ENCODE data around the gene AKAP8L.

Gene AKAP8L

DNA sequence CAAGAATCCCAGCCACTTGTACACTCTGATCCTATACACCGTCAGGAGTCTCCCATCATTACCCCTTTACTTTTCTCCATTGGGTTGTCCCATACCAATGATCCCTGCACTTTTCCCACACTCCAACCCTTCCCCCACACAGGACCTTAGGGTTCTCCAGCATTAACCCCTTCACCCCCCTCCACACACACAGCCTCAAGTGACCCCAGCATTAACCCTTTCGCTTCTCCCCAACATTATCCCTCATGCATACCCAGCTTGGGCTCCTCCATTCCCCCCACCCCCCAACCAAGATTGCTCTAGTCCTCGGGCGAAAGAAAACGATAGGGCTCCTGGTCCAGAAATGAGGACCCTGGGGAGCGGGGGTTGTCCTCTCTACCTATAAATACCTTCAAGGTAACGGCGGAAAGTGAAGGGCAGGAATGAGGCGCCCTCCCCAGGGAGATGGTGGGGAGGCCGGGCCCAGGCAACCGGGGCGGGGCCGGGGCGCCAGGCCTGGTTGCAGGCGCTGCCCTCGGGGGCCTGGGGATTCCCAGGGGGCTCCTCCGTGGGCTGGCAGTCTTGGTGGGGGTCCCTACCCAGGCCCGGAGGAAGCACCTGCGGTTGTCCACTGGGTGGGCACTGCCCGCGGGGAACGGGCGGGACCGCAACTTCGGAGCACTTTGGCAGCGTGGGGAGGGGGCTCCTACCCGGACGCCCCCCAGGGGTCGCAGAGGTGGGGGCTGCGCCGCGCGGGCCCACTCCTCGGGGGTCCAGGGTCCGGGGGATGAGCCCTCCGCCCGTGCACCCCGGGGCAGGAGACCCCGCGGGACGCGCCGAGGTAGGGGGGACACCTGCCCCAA lies 30.2 kb upstream of the AKAP8L start:
- FAIRE-seq, result no peak

DNA sequence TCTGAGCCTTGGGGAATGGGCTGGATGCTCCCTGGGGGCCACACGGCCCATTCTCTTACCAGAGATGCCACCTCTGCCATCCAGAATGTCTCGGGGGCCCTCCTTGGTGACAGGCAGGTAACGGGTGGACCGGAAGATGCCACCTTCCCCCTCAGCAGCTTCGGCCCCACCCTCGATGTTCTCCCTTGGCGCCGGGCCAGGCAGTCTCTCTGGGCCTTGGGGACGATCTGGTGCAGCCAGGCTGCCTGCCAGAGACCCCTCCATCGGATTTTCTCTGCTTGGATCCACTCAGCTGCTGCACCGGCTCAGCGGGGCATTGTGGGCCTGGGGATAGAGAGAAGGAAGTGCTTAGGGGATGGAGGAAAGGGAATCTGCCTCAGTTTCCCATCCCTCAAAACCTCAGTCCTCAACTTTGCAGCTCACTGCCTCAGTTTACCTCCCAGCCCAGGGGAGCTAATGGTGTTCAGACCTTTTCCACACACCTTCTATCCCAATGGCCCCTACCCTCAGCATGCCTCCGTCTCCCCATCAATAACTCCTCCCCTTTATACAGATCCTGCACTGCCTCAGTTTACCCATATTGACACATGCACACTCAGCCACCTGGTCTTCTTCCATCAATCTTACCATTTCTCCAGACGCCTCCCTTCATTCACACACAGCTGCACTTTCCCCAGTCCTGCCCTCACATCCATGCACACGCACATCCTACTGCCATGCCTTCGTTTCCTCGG lies 29.4 kb upstream of the AKAP8L start:
- no peak for FAIRE-seq

DNA sequence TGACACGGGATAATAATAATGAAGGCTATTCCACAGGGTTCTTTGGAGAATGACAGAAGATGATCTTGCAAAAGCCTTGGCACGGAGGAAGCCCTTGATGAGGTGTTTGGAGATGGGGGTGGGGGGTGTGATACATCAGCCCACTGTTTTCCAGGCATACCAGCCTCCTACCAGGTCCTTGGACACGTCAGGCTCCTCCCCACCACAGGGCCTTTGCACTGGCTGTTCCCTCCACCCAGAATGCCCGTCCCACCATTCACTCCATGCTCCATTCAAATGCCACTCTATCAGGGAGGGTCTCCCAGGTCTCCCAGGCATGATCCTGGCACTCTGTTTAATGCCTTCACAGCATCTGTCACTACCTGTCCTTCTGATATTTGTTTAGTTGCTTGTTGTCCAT lies 28.3 kb upstream of the AKAP8L start:
- FAIRE-seq, result no peak

DNA sequence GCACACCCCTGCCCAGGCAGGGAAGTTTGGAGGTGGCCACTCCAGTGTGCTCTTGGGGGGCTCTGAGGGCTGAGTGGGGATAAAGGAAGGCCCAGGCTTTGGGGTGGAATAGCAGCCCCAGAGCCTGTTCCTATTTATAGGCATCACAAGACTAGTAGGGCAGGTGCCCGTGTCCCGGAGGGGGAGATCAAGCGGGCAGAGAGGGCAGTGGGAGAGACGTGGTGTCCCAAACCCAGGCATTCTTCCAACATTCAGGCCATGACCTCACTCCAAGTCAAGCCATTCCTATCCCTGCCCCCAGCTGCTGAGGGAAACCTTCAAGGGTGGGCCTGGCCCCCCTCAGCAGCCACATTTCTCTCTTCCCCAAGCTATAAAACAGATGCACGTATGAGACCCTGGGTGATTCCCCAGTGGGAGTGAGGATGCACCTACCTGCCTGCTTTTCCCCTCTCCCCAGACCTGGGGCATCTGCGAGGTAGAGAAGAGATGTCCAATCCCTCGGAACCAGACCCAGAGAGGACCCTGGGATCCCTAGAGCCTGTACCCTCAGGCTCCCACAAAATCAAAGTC lies 27.1 kb upstream of the AKAP8L start:
- FAIRE-seq, result no peak

DNA sequence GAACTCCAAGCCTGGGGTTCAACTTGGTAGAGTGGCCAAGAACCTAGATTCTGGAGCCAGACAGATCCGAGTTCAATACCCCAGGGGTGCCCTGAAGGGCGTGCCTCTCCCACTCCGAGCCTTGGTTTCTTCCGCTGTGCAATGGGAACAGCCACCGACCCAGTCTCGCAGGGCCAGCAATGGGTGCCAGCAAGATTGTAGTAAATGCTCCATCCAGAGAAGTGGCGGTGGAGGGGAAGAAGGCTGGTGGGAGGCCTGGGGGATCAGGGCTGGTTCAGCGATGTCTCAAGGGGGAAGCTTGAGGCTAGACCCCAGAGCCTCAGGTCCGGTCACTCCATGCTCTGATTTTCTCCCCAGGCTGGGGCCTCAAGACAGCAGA lies 26.4 kb upstream of the AKAP8L start:
- no peak for FAIRE-seq

DNA sequence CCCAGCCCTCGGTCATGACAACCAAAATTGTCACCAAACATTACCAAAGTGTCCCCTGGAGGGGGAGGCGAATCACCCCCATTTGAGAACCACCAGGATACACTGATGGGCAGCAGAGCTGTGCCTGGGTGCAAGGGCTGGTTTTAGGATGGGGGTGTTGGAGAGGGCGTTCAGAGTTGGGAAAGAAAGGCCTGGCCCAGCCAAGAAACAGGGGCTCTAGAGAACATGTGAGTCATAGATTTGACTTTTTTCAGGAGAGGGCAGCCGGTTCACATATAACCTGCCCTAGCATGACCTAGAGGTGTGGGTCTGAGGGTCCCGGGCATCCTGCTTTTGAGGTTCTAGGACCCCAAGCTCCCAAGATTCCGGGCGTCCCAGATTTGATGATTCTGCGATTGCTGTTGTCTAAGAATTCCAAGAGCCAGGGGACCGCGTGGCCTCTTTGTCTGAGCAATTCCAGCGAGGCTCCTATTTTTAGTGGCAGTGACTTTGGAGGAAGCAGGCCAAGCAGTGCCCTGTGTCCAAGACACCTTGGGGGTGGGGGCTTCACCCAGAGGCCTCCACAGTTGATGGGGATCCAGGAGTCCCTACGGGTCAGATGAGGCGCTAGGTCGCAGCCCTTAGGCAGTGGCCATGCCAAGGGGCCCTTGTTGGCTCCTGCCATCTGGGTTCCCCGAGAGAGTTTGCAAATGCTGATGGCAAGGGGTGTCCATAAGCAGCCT lies 25.9 kb upstream of the AKAP8L start:
- FAIRE-seq, result no peak

DNA sequence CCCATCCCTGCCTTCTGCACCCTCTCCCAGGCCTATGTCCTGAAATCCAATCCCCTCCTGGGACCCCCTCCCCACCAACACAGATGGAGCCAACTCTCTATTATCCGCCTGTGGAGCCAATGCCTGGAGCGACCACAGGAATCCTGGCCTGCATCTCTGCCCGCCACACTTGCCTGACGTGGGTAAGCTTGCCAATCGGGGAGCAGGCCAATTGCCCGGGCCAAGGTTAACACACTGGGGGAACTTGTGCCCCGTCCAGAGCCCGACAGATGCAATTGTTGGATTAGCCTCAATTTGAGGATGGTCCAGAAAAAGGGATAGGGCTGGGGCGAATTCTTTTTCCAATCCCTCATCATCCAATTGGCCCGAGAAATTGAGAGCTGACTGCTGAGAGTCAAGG lies 25.1 kb upstream of the AKAP8L start:
- no peak for FAIRE-seq

DNA sequence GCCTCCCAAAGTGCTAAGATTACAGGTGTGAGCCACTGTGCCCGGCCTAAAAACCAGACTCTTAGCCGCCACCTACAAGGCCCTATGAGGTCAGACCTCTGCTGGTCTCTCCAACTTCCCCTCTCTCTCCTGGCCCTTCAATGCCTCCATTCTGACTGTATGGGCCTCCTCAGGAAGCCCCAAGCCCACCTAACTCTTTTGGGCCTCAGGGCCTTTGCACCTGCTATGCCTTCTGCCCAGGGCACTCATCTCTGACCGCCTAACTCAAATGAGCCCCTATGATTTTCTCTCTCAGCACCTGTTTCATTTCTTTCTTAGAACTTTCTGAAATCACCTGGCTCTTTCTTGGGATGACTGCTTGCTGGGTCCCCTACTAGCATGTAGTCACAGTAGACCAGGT lies 24.5 kb upstream of the AKAP8L start:
- FAIRE-seq, result no peak

DNA sequence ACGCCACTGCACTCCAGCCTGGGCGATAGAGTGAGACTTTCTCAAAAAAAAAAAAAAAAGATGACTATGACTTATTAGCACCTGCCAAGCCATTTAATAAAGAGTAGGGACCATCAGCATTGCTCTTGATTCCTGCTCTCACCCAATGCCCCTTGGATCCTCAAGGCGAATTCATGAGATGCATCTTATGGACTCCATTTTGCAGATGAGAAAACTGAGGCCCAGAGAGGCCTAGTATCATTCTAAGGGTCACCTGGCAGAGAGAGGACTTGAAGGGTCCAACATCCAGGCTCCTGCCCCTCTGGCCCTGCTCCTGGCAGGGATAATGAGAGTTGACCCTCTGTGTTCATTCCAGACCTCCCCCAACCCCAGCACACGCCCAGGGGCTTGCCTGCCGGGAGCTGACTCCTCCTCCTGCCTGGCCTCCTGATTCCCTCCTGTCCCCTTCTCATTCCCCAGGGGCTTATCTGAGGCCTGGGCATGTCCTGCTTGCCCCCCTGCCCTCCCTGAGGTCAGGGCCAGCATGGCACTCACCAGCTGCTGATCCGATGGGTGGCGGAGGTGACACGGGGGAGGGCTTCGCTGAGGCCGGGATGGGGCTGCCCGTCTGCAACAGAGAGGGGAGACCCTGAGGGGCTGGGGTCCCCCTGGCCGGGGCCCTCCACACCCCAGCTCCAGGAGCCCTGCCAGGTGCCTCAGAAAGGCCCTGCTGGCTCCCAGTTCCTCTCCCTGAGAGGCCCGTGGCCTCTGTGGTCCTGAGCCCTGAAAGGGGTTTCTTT lies 23.5 kb upstream of the AKAP8L start:
- no peak for FAIRE-seq

DNA sequence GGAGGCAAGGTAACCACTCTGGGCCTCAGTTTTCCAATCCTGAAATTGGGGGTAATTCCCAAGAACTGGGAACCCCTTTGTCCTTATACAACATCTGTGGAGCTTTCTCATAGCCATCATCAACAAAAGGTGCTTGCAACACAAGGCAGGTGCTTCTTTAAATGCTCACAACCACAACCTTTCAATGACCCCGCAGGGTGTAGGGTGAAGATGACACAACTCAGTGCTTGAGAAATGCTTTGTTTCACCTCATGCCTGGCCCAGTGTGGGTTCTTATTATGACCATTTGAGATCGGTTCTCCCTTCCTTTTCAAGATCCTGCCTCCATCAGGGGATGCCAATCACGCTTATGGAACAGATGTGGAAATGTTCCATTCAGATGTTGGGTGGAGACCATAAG lies 22.5 kb upstream of the AKAP8L start:
- no peak for FAIRE-seq

DNA sequence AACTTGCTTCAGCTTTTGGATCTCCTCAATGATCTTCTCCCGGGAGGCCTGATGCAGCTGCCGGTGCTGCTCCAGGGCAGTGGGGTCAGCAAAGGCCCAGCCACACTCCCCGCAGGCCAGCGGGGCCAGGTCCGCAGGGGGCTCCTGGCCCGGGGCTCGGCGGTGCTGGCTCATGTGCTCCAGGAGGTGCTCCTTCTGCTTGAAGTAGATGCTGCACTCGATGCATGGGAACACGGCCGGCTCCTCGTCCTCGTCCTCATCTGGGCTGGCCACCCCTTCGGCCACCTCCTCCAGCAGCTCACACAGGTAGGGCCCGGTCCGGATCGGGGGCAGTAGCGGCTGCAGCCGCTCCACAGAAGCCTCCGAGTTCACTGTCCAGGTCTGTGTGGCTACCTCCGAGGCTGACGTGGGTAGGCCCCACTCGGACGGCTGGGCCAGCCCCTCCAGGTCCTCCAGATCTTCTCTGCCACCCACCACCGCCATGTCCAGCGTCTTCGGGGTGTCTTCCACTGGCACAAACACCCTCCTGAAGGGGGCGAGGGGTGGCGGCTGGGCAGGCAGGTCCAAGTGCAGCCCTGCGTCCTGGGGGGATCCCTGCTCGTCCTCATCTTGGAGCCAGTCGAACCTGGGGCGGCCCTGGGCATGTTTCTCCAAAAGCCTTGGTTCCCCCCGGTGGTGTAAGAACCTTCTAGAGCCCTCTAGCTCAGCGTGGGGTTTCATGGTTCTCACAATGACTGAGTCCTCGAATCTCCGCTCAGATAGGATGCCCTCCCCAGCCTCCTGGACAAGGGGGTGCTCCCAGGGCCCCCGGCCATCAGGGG lies 21.2 kb upstream of the AKAP8L start:
- no peak for FAIRE-seq

DNA sequence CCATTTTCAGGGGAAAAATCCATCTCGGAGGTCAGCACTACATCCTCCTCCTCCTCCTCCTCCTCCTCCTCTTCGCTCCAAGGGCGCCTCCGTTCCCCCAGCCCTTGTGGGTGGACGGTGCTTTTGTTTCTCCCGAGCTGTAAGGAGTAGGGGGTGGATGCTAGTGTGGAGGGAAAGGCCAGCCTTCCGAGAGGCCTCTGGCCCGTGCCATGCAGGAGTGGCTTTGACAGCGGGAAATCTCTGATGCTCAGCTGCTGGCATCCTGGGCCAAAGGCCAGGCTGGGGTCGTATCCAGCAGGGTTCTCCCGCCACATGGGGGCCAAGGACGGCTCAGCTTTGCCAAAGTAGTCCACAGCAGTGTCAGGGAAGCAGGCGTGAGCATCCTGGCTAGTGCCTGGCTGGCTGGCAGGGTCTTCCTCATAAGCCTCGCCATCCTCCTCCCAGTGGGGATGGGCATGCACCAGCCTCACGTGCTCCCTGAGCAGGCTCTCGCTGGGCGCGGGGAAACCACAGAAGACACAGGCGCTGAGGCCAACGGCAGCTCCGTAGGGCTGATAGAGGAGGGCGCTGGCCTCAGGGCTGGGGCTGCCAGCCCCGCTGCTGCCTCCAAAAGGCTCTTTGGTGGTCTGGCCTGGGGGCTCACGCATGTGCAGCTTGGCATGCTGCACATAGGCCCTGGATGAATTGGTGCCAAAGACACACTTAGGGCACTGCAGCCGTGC lies 20.5 kb upstream of the AKAP8L start:
- FAIRE-seq, result no peak

DNA sequence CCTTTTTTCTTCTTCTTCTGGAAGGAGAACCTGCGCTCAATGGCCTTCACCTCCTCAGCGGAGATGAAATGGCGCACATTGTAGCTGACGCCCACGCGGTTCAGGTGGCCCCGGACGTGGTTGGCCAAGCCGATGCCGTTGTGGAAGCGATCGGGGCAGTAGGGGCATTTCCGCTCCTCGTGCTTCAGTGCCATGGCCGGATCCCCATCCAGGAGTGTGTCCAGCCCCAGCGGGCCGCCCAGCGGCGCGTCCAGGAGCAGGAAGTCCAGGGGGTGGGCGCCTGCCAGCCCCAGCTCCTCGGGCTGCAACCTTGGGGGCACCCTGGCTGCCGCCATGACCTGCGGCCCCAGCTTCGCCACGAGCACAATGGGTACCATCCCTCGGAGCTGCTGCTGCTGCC lies 19.8 kb upstream of the AKAP8L start:
- FAIRE-seq, result no peak

DNA sequence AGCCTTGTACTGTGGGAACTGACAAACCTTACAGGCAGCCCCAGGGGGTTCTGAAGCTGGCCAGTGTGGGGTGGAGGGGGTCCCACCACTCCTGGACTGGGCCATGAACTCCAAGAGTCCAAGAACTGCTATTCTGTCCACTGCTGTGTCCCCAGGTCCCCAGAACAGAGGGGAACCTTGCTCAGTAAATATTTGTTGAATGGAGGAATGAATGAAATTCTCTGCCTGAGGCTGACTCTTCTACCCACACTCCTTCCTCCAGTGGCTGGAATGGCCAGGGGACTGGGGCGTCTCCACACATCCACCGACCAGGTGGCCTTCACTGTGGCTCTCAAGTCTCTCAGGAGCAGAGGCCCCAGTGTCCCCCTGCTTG lies 19.3 kb upstream of the AKAP8L start:
- no peak for FAIRE-seq

DNA sequence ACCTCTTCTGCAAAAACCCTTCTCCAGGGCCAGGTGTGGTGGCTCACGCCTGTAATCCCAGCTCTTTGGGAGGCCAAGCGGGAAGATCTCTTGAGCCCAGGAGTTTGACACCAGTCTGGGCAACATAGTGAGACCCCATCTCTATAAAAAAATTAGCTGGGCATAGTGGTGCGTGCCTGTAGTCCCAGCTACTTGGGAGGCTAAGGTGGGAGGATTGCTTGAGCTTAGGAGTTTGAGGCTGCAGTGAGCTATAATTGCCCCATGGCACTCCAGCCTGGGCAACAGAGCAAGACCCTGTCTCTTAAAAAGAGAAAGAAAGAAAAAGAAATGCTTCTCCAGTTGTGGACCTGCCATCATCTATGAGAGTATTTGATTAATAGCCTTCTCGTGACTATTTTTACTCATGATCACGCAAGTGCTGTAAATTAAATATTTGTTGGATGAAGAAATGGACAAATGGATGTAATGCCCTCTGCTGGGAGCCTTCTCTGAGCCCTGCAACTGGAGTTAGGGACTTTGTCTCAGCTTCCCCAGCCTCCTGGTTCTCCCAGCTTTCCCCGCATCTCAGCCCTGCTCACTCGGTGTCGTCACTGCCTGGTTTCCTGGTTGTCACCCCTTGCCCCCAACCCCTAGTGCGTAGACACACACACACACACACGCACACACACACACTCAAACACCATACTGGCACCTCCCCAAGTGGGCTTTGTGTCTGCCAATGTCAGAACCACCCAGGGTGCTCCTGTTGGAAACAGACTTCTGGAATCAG lies 18.8 kb upstream of the AKAP8L start:
- FAIRE-seq, result no peak

DNA sequence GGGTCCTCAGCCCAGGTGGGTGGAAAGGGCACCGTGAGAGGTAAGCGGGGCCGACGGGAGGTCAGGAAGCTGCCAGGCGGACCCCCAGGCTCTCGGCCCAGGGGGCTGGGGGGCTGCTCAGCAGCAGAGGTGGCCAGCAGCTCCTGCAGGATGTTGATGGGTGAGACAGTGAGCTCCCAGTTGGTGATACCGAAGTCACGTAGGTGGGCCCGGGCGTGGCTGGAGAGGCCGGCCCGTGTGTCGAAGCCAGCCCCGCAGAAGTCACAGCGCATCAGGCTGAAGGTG lies 18.0 kb upstream of the AKAP8L start:
- FAIRE-seq, result no peak

DNA sequence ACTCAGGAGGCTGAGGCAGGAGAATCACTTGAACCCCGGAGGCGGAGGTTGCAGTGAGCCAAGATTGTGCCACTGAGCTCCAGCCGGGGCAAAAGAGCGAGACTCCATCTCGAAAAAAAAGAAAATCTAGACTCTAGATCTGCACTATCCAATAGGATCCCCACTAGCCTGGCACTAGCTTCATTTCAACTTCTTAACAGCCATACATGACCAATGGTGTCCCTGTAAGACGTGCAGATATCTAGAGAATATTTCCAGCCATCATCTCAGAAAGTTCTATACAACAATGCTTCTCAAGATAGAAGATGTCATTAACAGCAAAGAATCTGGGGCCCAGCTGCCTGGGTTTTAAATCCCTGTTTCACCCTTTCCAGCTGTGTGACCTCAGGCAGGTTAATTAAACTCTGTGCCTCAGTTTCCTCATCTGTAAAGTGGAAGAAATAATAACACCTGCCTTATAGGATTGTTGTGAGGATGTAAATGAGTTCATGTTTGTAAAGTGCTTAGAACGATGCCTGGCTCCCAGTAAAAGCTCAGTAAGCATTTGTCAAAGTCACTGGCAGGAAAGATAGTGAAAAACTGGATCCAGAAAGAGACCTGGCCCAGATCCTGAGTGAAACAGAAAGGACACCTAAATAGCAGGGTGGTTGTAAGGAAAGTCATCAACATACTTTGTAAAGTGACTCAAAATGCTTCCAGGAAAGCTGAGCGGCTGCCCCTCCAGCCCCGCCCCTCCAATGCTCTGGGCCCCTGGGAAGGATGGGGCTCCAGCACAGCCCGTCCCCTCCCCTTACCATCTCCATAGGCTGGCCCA lies 17.4 kb upstream of the AKAP8L start:
- no peak for FAIRE-seq

DNA sequence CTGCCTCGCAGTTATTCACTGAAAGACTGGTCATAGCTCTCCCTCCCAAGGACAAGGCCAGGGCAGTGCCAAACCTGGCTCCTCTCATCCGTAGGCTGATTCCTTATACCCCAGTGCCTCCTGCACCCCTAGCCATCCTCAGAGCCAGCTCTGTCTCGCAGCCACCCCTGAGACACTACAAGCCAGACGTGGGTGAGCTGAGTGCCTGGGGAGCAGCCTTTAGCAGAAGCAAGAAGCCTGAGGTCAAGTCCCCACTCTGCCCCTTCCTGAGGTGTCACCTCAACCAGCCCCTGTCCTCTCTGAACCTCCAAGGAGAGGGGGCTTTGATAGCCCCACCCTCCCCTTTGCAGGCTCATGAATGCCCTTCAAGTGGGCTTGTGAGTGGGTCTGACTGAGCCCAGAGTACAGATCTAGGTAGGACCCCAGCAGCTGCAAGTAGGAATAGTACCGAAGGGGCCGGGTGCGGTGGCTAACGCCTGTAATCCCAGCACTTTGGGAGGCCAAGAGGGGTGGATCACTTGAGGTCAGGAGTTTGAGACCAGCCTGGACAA lies 14.8 kb upstream of the AKAP8L start:
- no peak for FAIRE-seq

All from islet of Langerhans (tissue), 1 donor.